ENCODE measurements around the gene CALU.

CALU gene

GRCh38 chr7:128739048-128739962 lies at the start of gene CALU:
CALU (plus strand) TSS chr7:128739359; CDS start chr7:128748584, 9,225 bp downstream.
- DNase-seq: peak; percentile 99

GRCh38 chr7:128691227-128691626 lies 47.9 kb upstream of the CALU start:
- DNase-seq: no peak

- DNase-seq: no peak
Measured at GRCh38 chr7:128692623-128693270, 46.4 kb upstream of the CALU start.

- no peak for DNase-seq
Measured at GRCh38 chr7:128693373-128694015, 45.7 kb upstream of the CALU start.

GRCh38 chr7:128694738-128695137 lies 44.4 kb upstream of the CALU start:
- DNase-seq: no peak

- DNase-seq: no peak
Measured at GRCh38 chr7:128697302-128697905, 41.8 kb upstream of the CALU start.

- DNase-seq: no peak
Measured at GRCh38 chr7:128699196-128699712, 39.9 kb upstream of the CALU start.

GRCh38 chr7:128699895-128700294 lies 39.3 kb upstream of the CALU start:
- no peak for DNase-seq

GRCh38 chr7:128701062-128701785 lies 37.9 kb upstream of the CALU start:
- DNase-seq: peak; percentile 70

- no peak for DNase-seq
Measured at GRCh38 chr7:128703609-128704241, 35.4 kb upstream of the CALU start.

- peak; percentile 35 for DNase-seq
Measured at GRCh38 chr7:128705891-128706333, 33.2 kb upstream of the CALU start.

- no peak for DNase-seq
Measured at GRCh38 chr7:128707752-128708151, 31.4 kb upstream of the CALU start.

- DNase-seq: no peak
Measured at GRCh38 chr7:128708235-128708634, 30.9 kb upstream of the CALU start.

GRCh38 chr7:128708824-128709223 lies 30.3 kb upstream of the CALU start:
- DNase-seq: no peak

- DNase-seq: no peak
Measured at GRCh38 chr7:128710481-128710880, 28.7 kb upstream of the CALU start.

GRCh38 chr7:128713794-128714193 lies 25.4 kb upstream of the CALU start:
- DNase-seq: no peak

GRCh38 chr7:128714701-128715495 lies 24.3 kb upstream of the CALU start:
- no peak for DNase-seq

GRCh38 chr7:128718967-128719642 lies 20.1 kb upstream of the CALU start:
- no peak for DNase-seq

GRCh38 chr7:128721376-128721775 lies 17.8 kb upstream of the CALU start:
- no peak for DNase-seq

GRCh38 chr7:128724743-128725142 lies 14.4 kb upstream of the CALU start:
- no peak for DNase-seq

All from DMS53 (cell line).